GM13976 (cell line): Measurements from ENCODE around the gene TNNT3.
A peak's percentile ranks its signal among the peaks of the same experiment; 100 is the strongest.
"Not testable (repeated sequence)": the region's sequence is repeated elsewhere in the genome, so short reads cannot be mapped to it uniquely, and the experiment has no call there.

Experiments used
- DNase-seq: peaks from one replicate; pipeline ENCODE4 v3.0.0; 2012; ENCODE audit warnings: low spot score
- CTCF ChIP-seq: IDR thresholded peaks from 2 replicates; pipeline ENCODE4 v1.5.1; 2012; ENCODE audit warnings: borderline replicate concordance, mild to moderate bottlenecking; ENCODE audit not compliant: insufficient read depth; ENCODE audit errors: extremely low read depth, missing control alignments, control extremely low read depth
- in situ Hi-C: fragments of 300-500 bp; cut with MboI; formaldehyde crosslinking; loops from one replicate; pipeline ENCODE4 v1.12.0; 2022; ENCODE audit warnings: low sequenced_read_pairs, mixed read lengths, inconsistent platforms; ENCODE audit not compliant: unreplicated experiment

Gene TNNT3

GRCh38 chr11:1938343-1939005 lies 19.0 kb downstream of the TNNT3 start:
- no peak for TF ChIP-seq CTCF
- DNase-seq = no peak
- in situ Hi-C loops = no loop called here

GRCh38 chr11:1939006-1939625 lies 19.6 kb downstream of the TNNT3 start:
- peak; percentile 68 for DNase-seq
- no peak for TF ChIP-seq CTCF
- in situ Hi-C loops = no loop called here

GRCh38 chr11:1939788-1940187 lies 20.3 kb downstream of the TNNT3 start:
- DNase-seq, in situ Hi-C loops: not testable (repeated sequence)

GRCh38 chr11:1942558-1943260 lies 23.2 kb downstream of the TNNT3 start:
- no peak for DNase-seq
- TF ChIP-seq CTCF = no peak
- in situ Hi-C loops = no loop called here

- in situ Hi-C loops = no loop called here
- DNase-seq = no peak
- TF ChIP-seq CTCF = no peak
These were observed 24.1 kb downstream of the TNNT3 start for GRCh38 chr11:1943576-1943975.

GRCh38 chr11:1943977-1944376 lies 24.5 kb downstream of the TNNT3 start:
- no peak for DNase-seq
- in situ Hi-C loops = no loop called here
- no peak for TF ChIP-seq CTCF

- in situ Hi-C loops = no loop called here
- no peak for TF ChIP-seq CTCF
- no peak for DNase-seq
These were observed 27.4 kb downstream of the TNNT3 start, which contains the start of gene MRPL23 for GRCh38 chr11:1946812-1947484. MRPL23 (plus strand) TSS chr11:1947332; CDS start chr11:1947363, 31 bp downstream.
